ENCODE data around the gene CD47. TPM values are rescaled to one million over a fixed set of nuclear protein-coding genes. Genes with fewer than 3 reads are reported as not detected.

CD47 gene
- total RNA-seq, 1 experiment from 2014 or later = 34.7 TPM

DNA sequence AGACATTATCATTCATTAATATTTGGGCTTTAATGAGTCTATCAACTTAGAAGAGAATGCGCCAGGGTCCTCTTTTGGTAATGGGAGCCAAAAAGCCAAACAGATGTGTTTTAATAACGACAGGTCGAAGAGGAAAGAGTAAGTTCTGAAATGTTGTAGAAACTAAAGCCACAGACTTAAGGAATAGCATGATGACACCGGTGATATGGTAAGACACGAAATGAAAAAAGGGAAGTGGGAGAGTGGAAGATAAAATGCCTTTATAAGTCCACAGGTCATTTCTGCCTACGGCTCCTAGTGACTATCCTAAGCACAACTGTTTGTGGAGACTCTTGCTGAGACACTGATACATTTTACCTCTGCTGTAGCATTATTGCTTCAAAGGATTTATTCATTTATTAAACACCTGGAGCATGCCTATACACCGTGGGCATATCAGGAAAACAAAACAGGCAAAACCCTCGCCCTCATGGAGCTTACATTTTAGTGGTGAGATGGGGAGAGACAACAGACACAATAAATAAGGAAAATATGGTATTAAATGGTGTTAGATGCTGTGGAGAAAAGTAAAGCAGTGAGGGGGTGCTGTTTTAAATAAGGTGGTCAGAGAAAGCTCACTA, 11.7 kb upstream of the CD47 start:
- CTCF ChIA-PET = no interaction called here
- H3K4me3 ChIP-seq (ENCODE audit: low read depth, low read length, poor library complexity, severe bottlenecking) = no peak overlapping the region
- H3K9me3 ChIP-seq (ENCODE audit: low read depth, low read length, poor library complexity, severe bottlenecking) = no peaks in the 10 kb centered on the region
- no peaks in the 10 kb centered on the region for H3K4me1 ChIP-seq (ENCODE audit: insufficient read depth, low read length, poor library complexity, severe bottlenecking)
- POLR2A ChIA-PET (ENCODE audit: low non-redundant PET) = no interaction called here
- H3K27me3 ChIP-seq (replicated peaks; ENCODE audit: insufficient read depth, low read depth, low read length, poor library complexity) = no peaks in the 10 kb centered on the region
- TF ChIP-seq EZH2 (IDR thresholded peaks at IDR 0.05; ENCODE audit: borderline replicate concordance, low read depth, low read length, poor library complexity, severe bottlenecking) = no peak
- TF ChIP-seq, protein P1, sequence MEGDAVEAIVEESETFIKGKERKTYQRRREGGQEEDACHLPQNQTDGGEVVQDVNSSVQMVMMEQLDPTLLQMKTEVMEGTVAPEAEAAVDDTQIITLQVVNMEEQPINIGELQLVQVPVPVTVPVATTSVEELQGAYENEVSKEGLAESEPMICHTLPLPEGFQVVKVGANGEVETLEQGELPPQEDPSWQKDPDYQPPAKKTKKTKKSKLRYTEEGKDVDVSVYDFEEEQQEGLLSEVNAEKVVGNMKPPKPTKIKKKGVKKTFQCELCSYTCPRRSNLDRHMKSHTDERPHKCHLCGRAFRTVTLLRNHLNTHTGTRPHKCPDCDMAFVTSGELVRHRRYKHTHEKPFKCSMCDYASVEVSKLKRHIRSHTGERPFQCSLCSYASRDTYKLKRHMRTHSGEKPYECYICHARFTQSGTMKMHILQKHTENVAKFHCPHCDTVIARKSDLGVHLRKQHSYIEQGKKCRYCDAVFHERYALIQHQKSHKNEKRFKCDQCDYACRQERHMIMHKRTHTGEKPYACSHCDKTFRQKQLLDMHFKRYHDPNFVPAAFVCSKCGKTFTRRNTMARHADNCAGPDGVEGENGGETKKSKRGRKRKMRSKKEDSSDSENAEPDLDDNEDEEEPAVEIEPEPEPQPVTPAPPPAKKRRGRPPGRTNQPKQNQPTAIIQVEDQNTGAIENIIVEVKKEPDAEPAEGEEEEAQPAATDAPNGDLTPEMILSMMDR (conservative IDR thresholded peaks at IDR 0.05; ENCODE audit: low read depth, low read length) = no peak
- H3K27ac ChIP-seq (ENCODE audit: low read depth, low read length, poor library complexity, severe bottlenecking) = no peak overlapping the region
- no peaks in the 10 kb centered on the region for H3K36me3 ChIP-seq (ENCODE audit: insufficient read depth, low read length, poor library complexity, severe bottlenecking)
- no peak for DNase-seq (ENCODE audit: low spot score)
- no TSS peak for BruUV-seq (replicated peaks)
- intact Hi-C loops (cut with micrococcal nuclease; ENCODE audit: unreplicated experiment) = no loop called here

- BruUV-seq (replicated peaks) = no TSS peak
- Histone ChIP-seq H3K27me3 (replicated peaks; ENCODE audit: insufficient read depth, low read depth, low read length, poor library complexity) (no peaks in the 10 kb centered on the region), H3K4me3 (ENCODE audit: low read depth, low read length, poor library complexity, severe bottlenecking) (no peak overlapping the region), H3K27ac (ENCODE audit: low read depth, low read length, poor library complexity, severe bottlenecking) (no peak overlapping the region), H3K36me3 (ENCODE audit: insufficient read depth, low read length, poor library complexity, severe bottlenecking) (no peaks in the 10 kb centered on the region), H3K4me1 (ENCODE audit: insufficient read depth, low read length, poor library complexity, severe bottlenecking) (no peaks in the 10 kb centered on the region), H3K9me3 (ENCODE audit: low read depth, low read length, poor library complexity, severe bottlenecking) (no peaks in the 10 kb centered on the region)
- intact Hi-C loops (cut with micrococcal nuclease; ENCODE audit: unreplicated experiment) = no loop called here
- no peak for DNase-seq (ENCODE audit: low spot score)
- ChIA-PET CTCF (no interaction called here), POLR2A (ENCODE audit: low non-redundant PET) (no interaction called here)
- TF ChIP-seq EZH2 (IDR thresholded peaks at IDR 0.05; ENCODE audit: borderline replicate concordance, low read depth, low read length, poor library complexity, severe bottlenecking) = no peak
- TF ChIP-seq, protein P1 (conservative IDR thresholded peaks at IDR 0.05; ENCODE audit: low read depth, low read length) = no peak
Observed at GRCh38 chr3:108100906-108101660, 10.3 kb upstream of the CD47 start.

DNA sequence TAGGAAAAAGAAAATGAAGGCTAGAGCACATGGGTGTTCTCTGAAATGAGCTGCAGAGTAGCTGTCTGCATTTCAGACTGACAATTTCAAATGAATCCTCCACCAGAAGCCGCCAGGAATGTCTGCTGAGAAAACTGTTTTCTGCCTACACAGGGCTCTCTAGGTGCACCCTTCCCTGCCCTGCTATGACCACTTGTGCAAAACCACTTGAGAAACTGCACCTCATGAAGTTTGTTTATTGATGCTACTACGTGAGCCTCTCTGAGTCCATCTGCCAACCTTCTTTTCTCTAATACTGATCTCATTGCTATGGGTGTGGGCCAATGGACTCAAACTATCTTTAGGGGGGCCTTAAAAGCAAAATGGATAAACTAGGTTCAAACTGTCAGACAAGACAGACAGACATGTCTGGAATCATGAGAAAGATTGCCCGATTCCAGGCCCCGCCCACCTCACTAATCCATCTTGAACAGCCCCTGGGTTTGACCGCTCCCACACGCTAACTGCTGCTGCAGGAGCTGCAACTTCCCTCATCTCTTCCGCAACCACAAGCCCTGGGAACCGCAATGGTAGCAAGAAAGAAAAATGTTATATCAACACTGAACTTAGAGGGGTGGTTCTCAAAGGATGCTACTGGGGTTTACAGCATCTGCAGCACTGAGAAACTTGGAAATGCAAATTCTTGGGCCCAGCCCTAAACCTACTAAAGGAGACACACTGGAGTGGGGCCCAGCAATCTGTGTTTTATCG, 9.0 kb upstream of the CD47 start:
- Histone ChIP-seq H3K4me1 (ENCODE audit: insufficient read depth, low read length, poor library complexity, severe bottlenecking) (no peaks in the 10 kb centered on the region), H3K4me3 (ENCODE audit: low read depth, low read length, poor library complexity, severe bottlenecking) (no peak overlapping the region), H3K27ac (ENCODE audit: low read depth, low read length, poor library complexity, severe bottlenecking) (no peak overlapping the region), H3K36me3 (ENCODE audit: insufficient read depth, low read length, poor library complexity, severe bottlenecking) (no peaks in the 10 kb centered on the region), H3K27me3 (replicated peaks; ENCODE audit: insufficient read depth, low read depth, low read length, poor library complexity) (no peaks in the 10 kb centered on the region), H3K9me3 (ENCODE audit: low read depth, low read length, poor library complexity, severe bottlenecking) (no peaks in the 10 kb centered on the region)
- TF ChIP-seq EZH2 (IDR thresholded peaks at IDR 0.05; ENCODE audit: borderline replicate concordance, low read depth, low read length, poor library complexity, severe bottlenecking) = no peak
- TF ChIP-seq, protein P1 (conservative IDR thresholded peaks at IDR 0.05; ENCODE audit: low read depth, low read length) = no peak
- BruUV-seq (replicated peaks) = no TSS peak
- intact Hi-C loops (cut with micrococcal nuclease; ENCODE audit: unreplicated experiment) = no loop called here
- no peak for DNase-seq (ENCODE audit: low spot score)
- ChIA-PET POLR2A (ENCODE audit: low non-redundant PET) (interaction anchor here (0.6 kb wide), 1 partner anchor 75 kb away, joined by 3 read pairs; no protein-coding TSS in a partner anchor), CTCF (no interaction called here)

All from A673 (cell line).